ENCODE results near the gene KIF26A.

GRCh38 chr14:104206281-104206904 lies 68.0 kb downstream of the KIF26A start:
- no peak for TF ChIP-seq CTCF (IDR thresholded peaks at IDR 0.05)
- TF ChIP-seq POLR2A (IDR thresholded peaks at IDR 0.05) = no peak
